ENCODE measurements around the gene SLC16A6.
A peak's percentile ranks its signal among the peaks of the same experiment; 100 is the strongest.
"Not testable (repeated sequence)": the region's sequence is repeated elsewhere in the genome, so short reads cannot be mapped to it uniquely, and the experiment has no call there.

Gene SLC16A6

GRCh38 chr17:68309066-68309670, 18.2 kb upstream of the SLC16A6 start:
- not testable (repeated sequence) for DNase-seq

GRCh38 chr17:68308486-68308885, 17.6 kb upstream of the SLC16A6 start:
- not testable (repeated sequence) for DNase-seq

- DNase-seq = no peak
These were observed 16.5 kb upstream of the SLC16A6 start for GRCh38 chr17:68307443-68307842.

GRCh38 chr17:68306819-68307218, 15.9 kb upstream of the SLC16A6 start:
- no peak for DNase-seq

- DNase-seq = no peak
These were observed 14.2 kb upstream of the SLC16A6 start for GRCh38 chr17:68305142-68305541.

GRCh38 chr17:68304706-68305105, 13.8 kb upstream of the SLC16A6 start:
- no peak for DNase-seq

- DNase-seq = no peak
These were observed 11.7 kb upstream of the SLC16A6 start for GRCh38 chr17:68302666-68303065.

GRCh38 chr17:68302066-68302564, 11.2 kb upstream of the SLC16A6 start:
- no peak for DNase-seq

- DNase-seq = no peak
These were observed 10.6 kb upstream of the SLC16A6 start for GRCh38 chr17:68301438-68301959.

GRCh38 chr17:68299817-68300216, 8.9 kb upstream of the SLC16A6 start:
- DNase-seq = no peak

- no peak for DNase-seq
These were observed 7.7 kb upstream of the SLC16A6 start for GRCh38 chr17:68298601-68299000.

- no peak for DNase-seq
These were observed 6.3 kb upstream of the SLC16A6 start for GRCh38 chr17:68297195-68297594.

GRCh38 chr17:68296217-68297191, 5.6 kb upstream of the SLC16A6 start:
- DNase-seq = peak; percentile 80

GRCh38 chr17:68295086-68295485, 4.2 kb upstream of the SLC16A6 start:
- DNase-seq = no peak

GRCh38 chr17:68294617-68295016, 3.7 kb upstream of the SLC16A6 start:
- no peak for DNase-seq

GRCh38 chr17:68294196-68294555, 3.2 kb upstream of the SLC16A6 start:
- no peak for DNase-seq

- no peak for DNase-seq
These were observed 2.7 kb upstream of the SLC16A6 start for GRCh38 chr17:68293490-68294195.

GRCh38 chr17:68292689-68293040, 1.7 kb upstream of the SLC16A6 start:
- DNase-seq = no peak

- DNase-seq = peak; percentile 94
These were observed 1.1 kb upstream of the SLC16A6 start for GRCh38 chr17:68291836-68292688.

GRCh38 chr17:68290268-68290954, 516 bp downstream of the SLC16A6 start:
- peak; percentile 67 for DNase-seq

GRCh38 chr17:68289936-68290267, 1.0 kb downstream of the SLC16A6 start:
- no peak for DNase-seq

GRCh38 chr17:68289473-68289872, 1.5 kb downstream of the SLC16A6 start:
- DNase-seq = no peak

All from activated CD4-positive, alpha-beta T cell treated with anti-CD3 and anti-CD28 coated beads, Interleukin-2, amount 50 U/mL, for 16 hours (primary cell).